Stimulated activated CD8-positive, alpha-beta memory T cell treated with anti-CD3 and anti-CD28 coated beads, Interleukin-15, amount 100 ng/mL, for 48 hours (primary cell): ENCODE data around the gene CAPNS1.
"Not testable (repeated sequence)": the region's sequence is repeated elsewhere in the genome, so short reads cannot be mapped to it uniquely, and the experiment has no call there.

ENCODE experiments used
- DNase-seq, 2 donors: peaks; one replicate each; pipeline ENCODE4 v3.0.0-alpha.2; 2020; ENCODE audit warnings: low read depth in 2 of 2

Gene CAPNS1

DNA sequence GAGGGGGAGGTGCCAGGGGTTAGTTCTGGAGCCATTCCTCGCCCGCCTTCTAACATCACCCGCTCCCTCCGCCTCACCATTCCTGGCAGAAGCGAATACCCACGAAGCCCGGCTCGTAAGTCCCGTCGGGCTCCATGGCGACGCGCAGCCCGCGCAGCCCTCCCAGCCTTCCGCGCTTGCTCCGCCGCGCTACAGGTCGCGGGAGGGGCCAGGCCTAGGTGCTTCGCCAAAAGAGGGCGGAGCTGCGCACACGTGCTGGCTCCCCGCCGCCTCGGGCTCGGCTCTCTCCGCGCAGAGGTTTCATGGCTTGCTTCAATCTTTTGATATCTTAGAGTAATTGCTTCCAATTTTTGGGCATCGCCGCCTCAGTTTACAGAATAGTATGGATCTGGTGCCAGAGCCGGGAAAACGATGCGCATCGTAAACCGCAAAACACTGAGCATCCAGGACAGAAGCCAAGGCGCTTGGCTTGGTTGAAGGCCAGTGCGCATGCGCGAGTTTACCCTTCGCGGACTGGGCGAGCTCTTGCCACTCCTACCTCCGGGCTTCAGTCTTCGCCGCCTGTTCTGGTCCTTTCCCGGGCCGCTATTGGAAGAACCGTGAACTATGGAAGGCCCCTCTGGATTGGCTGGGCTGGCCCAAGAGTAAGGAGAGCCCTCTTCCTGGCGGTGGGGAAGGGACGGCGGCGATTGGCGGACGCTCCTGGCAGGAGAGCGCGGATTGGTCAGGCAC lies 25.0 kb upstream of the CAPNS1 start, which contains the start of gene POLR2I:
Gene POLR2I, minus strand, starts transcription at position 155 of the 732 bp plus-strand sequence. Its CDS starts 19 bp downstream, at position 136.
- DNase-seq, result peak; percentile 97 to 98

DNA sequence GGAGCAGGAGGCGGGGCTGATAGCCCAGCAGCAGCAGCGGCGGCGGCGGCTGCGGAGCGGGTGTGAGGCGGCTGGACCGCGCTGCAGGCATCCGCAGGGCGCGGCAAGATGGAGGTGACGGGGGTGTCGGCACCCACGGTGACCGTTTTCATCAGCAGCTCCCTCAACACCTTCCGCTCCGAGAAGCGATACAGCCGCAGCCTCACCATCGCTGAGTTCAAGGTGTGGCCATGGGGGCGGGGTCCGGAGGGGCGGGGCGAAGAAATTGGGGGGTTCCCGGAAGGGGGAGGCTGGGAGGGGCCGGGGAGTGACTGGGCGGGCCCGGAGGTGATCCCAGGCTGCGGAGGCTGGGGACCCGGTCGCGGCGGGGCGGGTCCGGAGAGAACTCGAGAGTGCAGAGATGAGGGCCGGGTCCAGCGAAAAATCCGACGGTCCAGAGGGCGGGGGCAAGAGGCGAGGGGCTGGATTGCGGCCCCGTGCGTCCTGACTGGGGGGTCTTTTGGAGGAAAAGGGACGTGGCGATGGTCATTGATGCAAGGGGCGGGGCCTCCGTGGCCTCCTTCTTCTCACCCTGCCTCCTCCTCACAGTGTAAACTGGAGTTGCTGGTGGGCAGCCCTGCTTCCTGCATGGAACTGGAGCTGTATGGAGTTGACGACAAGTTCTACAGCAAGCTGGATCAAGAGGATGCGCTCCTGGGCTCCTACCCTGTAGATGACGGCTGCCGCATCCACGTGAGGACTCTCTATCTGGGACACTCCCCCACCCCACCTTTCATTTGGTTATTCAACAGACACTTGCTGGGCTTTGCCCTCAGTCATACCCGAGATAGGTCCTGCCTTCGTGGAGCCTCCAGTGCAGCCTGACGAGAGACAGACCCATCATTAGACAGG lies 24.2 kb upstream of the CAPNS1 start, which contains the start of gene TBCB:
Gene TBCB, plus strand, starts transcription at position 16 of the 891 bp plus-strand sequence. Its CDS starts 93 bp downstream, at position 109.
- DNase-seq, result peak; percentile 80

DNA sequence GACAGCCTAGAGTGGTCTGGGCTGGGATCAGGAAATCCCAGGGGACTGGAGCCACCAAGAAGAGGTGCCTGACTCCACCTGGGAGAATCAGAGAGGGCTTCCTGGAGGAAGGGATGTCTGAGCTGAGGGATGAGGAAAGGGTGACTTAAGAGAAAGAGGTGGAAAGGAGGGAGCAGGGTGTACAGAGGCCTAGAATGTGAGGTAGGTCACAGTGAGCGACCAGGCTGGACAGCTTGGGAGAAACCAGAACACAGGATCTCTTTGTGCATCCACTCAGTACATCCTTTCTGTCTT lies 23.6 kb upstream of the CAPNS1 start:
- DNase-seq, result no peak

DNA sequence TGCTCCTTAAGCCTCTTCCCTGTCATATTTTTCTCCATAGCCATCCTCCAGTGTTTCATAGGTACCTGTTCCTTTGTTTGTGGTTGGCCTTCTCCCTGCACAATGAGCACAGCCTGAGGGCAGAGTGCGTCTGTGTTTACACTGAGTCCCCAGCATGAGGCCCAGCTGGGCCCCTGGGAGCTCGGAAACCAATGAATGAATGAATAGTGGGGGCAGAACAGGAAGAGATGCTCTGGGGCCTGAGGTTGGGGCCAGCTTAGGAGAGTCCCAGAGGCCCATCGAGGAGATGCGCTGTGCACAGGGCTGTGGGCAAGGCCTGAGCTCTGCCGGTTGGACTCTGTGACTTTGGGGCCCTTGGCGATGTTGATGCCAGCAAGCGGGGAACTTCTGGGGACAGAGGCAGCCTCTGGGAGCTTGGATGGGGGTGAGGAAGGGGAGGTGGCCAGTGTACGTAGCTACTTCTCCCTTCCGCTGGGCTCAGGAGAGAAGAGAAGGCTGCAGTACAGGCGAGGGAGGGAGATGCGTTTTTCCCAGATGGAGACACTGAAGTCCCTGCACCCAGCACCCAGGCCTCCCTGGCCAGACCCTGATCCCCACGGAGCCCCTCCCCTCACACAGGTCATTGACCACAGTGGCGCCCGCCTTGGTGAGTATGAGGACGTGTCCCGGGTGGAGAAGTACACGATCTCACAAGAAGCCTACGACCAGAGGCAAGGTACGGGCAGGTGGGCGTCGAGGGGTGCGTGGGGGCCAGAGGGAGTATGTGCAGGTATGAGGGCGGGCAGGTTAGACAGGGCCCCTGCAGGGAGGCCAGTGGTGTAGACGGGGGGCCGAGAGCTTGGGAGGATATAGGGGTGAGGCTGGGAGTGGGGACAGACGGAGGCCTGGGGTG lies 19.5 kb upstream of the CAPNS1 start:
- no peak for DNase-seq

DNA sequence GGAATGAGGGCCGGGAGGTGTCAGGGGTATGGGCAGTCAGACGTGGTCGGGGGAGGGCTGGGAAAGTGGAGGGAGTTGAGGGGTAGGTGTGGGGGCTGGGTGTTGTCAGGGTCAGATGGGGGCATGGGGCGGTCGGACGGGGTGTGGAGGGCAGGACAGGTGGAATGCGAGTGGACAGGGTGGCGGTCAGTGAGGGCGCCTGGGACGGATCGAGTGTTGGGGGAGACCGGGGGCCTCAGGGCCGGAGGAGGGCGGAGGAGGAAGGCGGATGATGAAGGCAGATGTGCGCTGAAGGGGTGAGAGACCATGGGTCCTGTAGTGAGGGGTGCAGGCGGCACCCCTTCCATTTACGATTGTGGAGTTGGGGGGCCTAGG lies 18.9 kb upstream of the CAPNS1 start:
- DNase-seq, result no peak

DNA sequence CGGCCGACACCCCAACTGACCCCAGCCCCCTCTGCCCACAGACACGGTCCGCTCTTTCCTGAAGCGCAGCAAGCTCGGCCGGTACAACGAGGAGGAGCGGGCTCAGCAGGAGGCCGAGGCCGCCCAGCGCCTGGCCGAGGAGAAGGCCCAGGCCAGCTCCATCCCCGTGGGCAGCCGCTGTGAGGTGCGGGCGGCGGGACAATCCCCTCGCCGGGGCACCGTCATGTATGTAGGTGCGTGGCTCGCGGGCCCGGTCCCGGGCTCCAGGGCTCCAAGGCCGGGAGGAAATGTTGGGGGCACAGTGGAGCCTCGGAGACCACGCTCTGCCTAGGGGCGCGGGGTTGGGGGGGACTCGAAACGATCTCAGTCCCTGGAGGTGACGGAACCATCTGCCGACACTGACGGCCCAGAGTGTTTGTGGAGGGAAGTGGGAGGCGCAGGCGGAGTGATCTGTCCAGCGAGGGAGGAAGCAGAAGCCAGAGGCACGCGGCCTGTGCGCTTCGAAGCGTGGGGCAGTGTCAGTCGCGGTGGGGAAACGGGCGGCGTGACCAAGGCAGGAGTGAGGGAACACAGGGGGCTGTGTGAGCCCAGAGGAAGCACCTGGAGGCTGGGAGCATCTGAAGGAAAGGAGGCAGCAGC lies 18.3 kb upstream of the CAPNS1 start:
- no peak for DNase-seq

DNA sequence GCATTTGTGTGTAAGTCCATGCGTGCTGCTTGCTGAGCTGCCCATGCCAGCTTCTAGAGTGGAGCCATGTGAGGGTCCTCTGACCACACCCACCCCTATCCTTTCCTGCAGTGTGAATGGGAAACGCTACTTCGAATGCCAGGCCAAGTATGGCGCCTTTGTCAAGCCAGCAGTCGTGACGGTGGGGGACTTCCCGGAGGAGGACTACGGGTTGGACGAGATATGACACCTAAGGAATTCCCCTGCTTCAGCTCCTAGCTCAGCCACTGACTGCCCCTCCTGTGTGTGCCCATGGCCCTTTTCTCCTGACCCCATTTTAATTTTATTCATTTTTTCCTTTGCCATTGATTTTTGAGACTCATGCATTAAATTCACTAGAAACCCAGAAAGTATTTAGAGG lies 14.3 kb upstream of the CAPNS1 start:
- no peak for DNase-seq

DNA sequence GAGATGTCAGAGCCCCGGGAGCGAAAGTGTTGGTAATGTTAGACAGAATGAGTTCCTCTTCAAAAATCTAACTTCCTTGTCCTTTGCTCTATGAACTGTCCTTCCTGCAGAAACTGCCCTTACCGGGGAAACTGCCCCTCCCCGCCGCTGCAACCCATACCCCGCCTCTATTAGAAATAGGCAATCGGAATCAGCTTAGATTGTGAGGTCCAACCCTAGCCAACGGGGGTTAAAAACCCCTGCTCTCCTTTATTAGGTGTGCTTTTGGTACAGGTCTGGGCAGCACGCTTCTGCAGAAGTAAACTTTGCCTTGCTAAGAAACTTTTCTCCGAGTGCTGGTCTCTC lies 11.5 kb upstream of the CAPNS1 start:
- no peak for DNase-seq

DNA sequence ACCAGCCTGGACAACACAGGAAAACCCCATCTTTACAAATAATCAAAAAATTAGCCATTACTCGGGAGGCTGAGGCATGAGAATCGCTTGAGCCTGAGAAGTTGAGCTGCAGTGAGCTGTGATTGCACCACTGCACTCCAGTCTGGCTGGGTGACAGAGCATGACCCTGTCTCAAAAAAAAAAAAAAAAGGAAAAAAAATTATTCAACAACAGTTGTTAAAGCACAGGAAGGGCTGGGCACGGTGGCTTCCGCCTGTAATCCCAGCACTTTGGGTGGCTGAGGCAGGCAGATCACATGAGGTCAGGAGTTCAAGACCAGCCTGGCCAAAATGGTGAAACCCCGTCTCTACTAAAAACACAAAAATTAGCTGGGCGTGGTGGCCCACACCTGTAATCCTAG lies 8.6 kb upstream of the CAPNS1 start:
- DNase-seq, result not testable (repeated sequence)

DNA sequence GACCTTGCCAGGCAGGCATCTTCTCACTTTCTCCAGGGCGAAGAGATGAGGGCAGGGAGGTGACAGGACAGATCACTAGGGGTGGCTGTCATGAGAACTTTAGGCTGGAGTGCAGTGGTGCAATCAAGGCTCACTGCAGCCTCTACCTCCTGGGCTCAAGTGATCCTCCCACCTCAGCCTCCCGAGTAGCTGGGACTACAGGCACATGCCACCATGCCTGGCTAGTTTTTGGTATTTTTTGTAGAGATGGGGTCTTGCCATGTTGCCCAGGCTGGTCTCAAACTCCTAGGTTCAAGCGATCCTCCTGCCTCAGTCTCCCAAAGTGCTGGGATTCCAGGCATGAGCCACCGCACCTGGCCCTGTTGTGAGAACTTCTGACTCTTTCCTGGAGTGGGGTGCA lies 5.0 kb upstream of the CAPNS1 start:
- DNase-seq, result not testable (repeated sequence)

DNA sequence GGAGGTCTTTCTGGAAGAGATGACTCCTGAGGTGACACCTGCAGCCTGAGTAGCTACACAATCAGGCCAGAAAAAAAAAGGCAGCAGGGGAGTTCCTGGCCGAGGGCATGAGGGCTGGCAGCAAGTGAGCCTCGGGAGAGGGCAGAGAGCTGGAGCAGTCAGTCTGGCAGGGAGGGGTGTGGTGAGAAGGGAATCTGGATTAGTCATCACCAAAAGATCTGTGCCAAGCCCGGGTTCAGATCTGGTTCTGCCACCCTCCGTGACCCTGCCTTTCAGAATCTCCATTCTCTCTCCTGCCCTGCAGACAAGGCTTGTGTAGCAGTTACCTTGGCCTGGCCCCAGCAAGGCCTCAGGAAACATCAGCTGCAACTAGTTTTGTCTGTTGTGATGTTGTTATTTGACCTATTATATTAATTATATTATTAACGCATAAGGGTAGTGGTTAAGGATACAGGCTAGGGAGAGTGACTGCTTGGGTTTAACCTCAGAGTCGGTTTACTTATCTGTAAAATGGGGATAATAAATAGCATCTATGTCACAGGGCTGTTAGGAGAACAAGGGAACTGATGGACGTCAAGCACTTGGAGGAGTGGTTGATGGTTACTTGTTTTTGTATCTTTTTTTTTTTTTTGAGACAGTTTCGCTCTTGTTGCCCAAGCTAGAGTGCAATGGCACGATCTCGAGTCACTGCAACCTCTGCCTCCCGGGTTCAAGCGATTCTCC lies 2.7 kb upstream of the CAPNS1 start:
- no peak for DNase-seq

DNA sequence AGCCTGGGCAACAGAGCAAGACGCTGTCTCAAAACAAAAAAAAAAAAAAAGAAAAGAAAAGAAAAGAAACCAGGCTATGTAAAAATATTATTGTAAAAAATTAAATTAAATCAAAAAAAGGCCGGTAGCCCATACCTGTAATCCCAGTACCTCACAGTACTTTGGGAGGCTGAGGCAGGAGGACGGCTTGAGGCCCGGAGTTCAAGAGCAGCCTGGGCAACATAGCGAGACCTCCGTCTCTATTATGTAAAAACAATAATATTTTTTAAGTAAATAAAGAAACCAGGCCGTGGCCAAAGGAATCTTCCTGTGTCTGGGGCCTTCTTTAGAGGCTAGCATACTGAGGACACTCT lies 770 bp upstream of the CAPNS1 start:
- DNase-seq, result no peak

DNA sequence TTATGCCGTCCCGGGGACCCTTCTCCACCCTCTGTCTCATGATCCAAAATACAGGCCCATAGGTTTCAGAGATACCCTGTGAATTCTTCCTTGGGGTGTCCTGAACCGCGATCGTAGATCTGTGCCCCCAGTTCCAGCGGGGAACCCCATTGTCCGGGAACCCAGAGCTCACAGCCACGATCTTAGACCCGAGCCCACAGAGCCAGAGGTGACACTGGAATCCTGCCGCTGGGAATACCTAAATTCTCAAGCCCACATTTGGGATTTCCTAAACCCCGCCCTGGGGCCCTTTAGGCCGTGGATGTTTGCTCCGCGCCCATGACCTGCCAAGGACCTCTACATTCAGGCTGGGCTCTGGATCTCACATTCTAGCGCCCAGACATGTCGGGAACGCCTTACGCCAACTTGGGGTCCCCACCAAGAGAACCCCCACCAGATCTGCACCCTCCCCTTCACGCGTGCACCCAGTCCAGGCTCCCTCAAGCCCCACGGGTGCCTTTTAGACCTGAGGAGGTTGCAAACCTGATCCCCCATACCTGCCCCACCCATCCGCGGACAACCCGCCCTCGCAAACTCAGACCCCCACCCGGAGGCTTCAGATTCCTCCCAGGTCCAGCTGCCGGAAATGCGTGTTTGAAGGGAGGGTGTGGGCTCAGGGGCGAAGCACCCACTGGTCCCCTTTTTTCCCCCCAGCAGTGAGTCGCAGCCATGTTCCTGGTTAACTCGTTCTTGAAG lies 605 bp downstream of the CAPNS1 start:
- DNase-seq, result peak in 1 of 2 donors; percentile 43

DNA sequence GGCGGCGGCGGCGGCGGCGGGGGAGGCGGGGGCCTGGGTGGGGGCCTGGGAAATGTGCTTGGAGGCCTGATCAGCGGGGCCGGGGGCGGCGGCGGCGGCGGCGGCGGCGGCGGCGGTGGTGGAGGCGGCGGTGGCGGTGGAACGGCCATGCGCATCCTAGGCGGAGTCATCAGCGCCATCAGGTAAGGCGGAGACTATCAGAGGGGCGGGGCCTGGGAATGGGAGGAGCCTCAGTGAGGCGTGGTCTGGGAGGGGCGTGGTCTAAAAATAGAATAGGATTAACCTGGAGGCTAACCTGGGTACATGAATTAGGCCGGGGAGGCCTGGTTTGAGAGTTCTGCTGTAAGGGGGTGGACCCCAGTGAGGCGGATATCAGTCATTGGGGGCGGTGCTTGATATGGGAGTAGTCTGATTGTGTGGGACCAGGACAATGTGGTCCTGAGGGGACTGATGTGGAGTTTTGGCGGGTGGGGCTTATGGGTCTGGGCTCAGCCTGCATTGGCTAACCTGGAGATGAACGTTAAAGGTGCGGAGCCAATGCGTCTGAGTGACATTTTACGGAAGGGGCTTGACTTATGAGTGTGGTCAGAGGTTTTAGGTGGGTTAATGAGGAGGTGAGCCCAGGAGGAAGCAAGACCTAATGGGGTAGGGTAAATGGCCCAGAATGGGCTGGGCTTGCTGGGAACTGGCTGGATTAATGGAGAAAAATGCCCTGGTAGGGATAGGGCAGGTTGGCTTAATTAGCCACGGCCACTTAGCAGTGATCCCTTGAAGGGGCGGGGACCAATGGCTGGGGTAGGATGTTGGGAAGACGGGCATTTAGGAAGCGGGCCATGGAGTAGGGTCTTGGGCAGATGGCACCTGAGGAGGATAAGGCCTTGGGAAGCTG lies 1.4 kb downstream of the CAPNS1 start:
- DNase-seq, result peak; percentile 75 to 78

DNA sequence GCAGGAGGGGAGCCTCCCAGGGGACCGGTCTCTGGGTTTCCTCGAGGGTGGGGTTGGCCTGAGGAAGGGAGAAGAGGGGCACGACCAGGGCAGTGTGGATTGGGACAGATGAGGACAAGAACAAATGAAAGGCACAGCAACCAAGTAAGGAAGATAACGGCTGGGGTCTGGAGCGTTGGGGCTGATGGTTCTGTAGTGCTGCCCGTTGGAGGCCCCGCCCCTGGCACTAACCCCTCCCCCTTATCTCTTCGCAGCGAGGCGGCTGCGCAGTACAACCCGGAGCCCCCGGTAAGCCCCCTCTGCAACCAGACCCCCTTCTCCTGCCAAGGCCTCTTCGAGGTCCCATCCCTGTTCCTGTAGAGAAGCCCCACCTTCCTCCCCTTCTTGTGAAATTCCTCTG lies 2.2 kb downstream of the CAPNS1 start:
- no peak for DNase-seq

DNA sequence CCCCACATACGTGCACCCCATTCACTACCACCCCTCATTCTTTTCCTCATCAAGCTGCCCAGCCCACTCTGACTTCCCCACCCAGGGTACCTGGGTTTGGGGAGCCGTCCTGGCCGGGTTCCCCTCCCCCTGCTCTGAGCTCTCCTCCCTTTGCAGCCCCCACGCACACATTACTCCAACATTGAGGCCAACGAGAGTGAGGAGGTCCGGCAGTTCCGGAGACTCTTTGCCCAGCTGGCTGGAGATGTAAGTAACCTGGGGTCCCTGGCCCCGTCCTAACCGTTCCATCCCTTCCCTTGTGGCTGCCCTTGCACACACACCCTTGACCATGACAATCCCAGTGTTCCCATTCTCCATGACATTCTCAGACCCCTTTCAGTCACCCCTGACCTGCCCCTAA lies 2.6 kb downstream of the CAPNS1 start:
- DNase-seq, result no peak

DNA sequence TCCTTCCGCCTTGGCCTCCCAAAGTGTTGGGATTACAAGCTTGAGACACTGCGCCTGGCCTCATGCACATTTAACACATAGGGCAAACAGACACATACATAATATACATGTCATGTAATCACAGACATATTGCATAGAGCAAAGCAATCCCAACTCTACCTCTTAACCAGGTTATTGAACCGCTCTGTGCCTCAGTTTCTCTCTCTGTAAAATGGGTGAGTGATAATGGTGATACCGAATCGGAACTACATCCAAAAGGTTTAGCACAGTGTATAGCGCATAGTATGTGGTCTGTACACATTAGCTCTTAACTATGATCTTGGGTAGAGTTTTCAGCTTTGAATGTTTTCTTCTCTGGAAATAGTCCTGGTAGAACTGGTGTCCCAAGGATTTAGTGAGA lies 4.8 kb downstream of the CAPNS1 start:
- no peak for DNase-seq

DNA sequence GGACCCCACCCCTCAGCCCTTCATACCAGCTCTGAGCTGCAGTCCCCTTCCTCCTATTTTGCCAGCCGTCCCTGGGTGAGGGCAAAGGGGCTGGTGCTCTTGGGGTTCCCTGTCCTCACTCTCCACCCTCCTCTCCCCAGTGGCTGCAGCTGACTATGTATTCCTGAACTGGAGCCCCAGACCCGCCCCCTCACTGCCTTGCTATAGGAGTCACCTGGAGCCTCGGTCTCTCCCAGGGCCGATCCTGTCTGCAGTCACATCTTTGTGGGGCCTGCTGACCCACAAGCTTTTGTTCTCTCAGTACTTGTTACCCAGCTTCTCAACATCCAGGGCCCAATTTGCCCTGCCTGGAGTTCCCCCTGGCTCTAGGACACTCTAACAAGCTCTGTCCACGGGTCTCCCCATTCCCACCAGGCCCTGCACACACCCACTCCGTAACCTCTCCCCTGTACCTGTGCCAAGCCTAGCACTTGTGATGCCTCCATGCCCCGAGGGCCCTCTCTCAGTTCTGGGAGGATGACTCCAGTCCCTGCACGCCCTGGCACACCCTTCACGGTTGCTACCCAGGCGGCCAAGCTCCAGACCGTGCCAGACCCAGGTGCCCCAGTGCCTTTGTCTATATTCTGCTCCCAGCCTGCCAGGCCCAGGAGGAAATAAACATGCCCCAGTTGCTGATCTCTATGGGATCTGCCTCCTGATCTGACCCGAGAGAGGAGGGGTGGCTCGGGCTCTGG lies 10.0 kb downstream of the CAPNS1 start:
- DNase-seq, result no peak

DNA sequence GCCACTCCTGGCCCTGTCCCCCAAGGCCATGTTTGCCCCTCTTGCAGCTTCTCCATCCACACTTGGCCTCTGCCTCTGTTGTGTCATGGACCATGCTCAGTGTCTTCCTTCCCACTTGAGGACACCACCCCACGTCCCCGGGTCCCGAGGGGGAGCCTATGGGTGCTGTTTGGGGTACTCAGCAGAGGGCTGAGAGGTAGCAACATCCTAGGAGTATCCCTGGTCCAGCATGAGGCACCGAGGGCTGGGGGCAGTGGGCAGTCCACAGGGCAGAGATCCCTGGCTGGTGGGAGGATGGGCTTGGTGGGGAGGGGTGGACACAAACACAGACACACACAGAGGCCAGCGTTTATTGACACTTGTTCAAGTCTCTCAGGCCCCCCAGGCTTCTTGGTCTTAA lies 10.7 kb downstream of the CAPNS1 start:
- no peak for DNase-seq
